H9 (cell line): ENCODE data around the gene HERPUD2. TPM values are rescaled to one million over a fixed set of nuclear protein-coding genes. Genes with fewer than 3 reads are reported as not detected.

Experiments
- DNase-seq: peaks from one replicate; pipeline ENCODE4 v3.0.0-alpha.2; 2017
- H2AFZ ChIP-seq: one replicate; pipeline ENCODE4 v1.6.1; 2013; ENCODE audit warnings: mild to moderate bottlenecking, low read length, control low read depth, moderate library complexity
- H2AK5ac ChIP-seq: 2 replicates; pipeline ENCODE4 v1.6.1; 2013; ENCODE audit warnings: low read length, control low read depth, mixed read lengths; ENCODE audit not compliant: insufficient read length
- H2BK120ac ChIP-seq: one replicate; pipeline ENCODE4 v1.6.1; 2013; ENCODE audit warnings: low read depth, mild to moderate bottlenecking, low read length, control low read depth, inconsistent platforms; ENCODE audit not compliant: poor library complexity, severe bottlenecking
- H2BK12ac ChIP-seq: 2 replicates; pipeline ENCODE4 v1.6.1; 2013; ENCODE audit warnings: low read length, control low read depth, mixed read lengths, low read depth; ENCODE audit not compliant: insufficient read length
- H2BK15ac ChIP-seq: 2 replicates; pipeline ENCODE4 v1.6.1; 2013; ENCODE audit warnings: low read depth, low read length, control low read depth
- H2BK20ac ChIP-seq: one replicate; pipeline ENCODE4 v1.6.1; 2013; ENCODE audit warnings: low read depth, mild to moderate bottlenecking, low read length, control low read depth, inconsistent platforms; ENCODE audit not compliant: poor library complexity, severe bottlenecking
- H2BK5ac ChIP-seq: 2 replicates; pipeline ENCODE4 v1.6.1; 2013; ENCODE audit warnings: low read length, control low read depth, mixed read lengths; ENCODE audit not compliant: insufficient read length
- H3K14ac ChIP-seq: 2 replicates; pipeline ENCODE4 v1.6.1; 2013; ENCODE audit warnings: low read length, control low read depth; ENCODE audit not compliant: insufficient read depth
- H3K18ac ChIP-seq: 2 replicates; pipeline ENCODE4 v1.6.1; 2013; ENCODE audit warnings: low read depth, mild to moderate bottlenecking, mixed read lengths, low read length, control low read depth; ENCODE audit not compliant: insufficient read length
- H3K23ac ChIP-seq: 2 replicates; pipeline ENCODE4 v1.6.1; 2013; ENCODE audit warnings: low read length, control low read depth, mixed read lengths, low read depth; ENCODE audit not compliant: insufficient read length
- H3K23me2 ChIP-seq: 2 replicates; pipeline ENCODE4 v1.6.1; 2013; ENCODE audit warnings: low read depth, mild to moderate bottlenecking, mixed read lengths, low read length, control low read depth; ENCODE audit not compliant: insufficient read length, poor library complexity, severe bottlenecking
- H3K27ac ChIP-seq: 2 replicates; pipeline ENCODE4 v1.5.1; 2013; ENCODE audit warnings: low read length, control low read depth, mixed read lengths, low read depth; ENCODE audit not compliant: insufficient read length
- H3K27me3 ChIP-seq: 2 replicates; pipeline ENCODE4 v1.6.1; 2013; ENCODE audit warnings: low read length, control low read depth, inconsistent platforms; ENCODE audit not compliant: insufficient read depth
- H3K4ac ChIP-seq: 2 replicates; pipeline ENCODE4 v1.6.1; 2013; ENCODE audit warnings: low read depth, mild to moderate bottlenecking, control low read depth, inconsistent platforms, low read length, moderate library complexity
- H3K4me1 ChIP-seq: 2 replicates; pipeline ENCODE4 v1.6.1; 2013; ENCODE audit warnings: low read length, control low read depth, inconsistent platforms; ENCODE audit not compliant: insufficient read depth
- H3K4me2 ChIP-seq: 2 replicates; pipeline ENCODE4 v1.6.1; 2013; ENCODE audit warnings: low read length, control low read depth, mixed read lengths; ENCODE audit not compliant: insufficient read length, insufficient read depth
- H3K56ac ChIP-seq: 2 replicates; pipeline ENCODE4 v1.6.1; 2013; ENCODE audit warnings: low read depth, mild to moderate bottlenecking, mixed read lengths, low read length, control low read depth; ENCODE audit not compliant: insufficient read length
- H3K79me1 ChIP-seq: 2 replicates; pipeline ENCODE4 v1.6.1; 2013; ENCODE audit warnings: low read depth, mild to moderate bottlenecking, moderate library complexity, low read length, control low read depth, inconsistent platforms; ENCODE audit not compliant: insufficient read depth, poor library complexity, severe bottlenecking
- H3K79me2 ChIP-seq: 2 replicates; pipeline ENCODE4 v1.6.1; 2013; ENCODE audit warnings: low read length, control low read depth, inconsistent platforms; ENCODE audit not compliant: insufficient read depth
- H3K9ac ChIP-seq: 2 replicates; pipeline ENCODE4 v1.6.1; 2013; ENCODE audit warnings: low read length, control low read depth, mixed read lengths; ENCODE audit not compliant: insufficient read length; ENCODE audit errors: extremely low read depth
- H3K9me3 ChIP-seq: one replicate; pipeline ENCODE4 v1.6.1; 2013; ENCODE audit warnings: low read depth, low read length, inconsistent platforms; ENCODE audit not compliant: control insufficient read depth
- H3T11ph ChIP-seq: one replicate; pipeline ENCODE4 v1.6.1; 2013; ENCODE audit warnings: mild to moderate bottlenecking, low read length, control low read depth, inconsistent platforms
- H4K20me1 ChIP-seq: one replicate; pipeline ENCODE4 v1.6.1; 2013; ENCODE audit not compliant: control insufficient read depth, insufficient read length, insufficient read depth
- H4K5ac ChIP-seq: 2 replicates; pipeline ENCODE4 v1.6.1; 2013; ENCODE audit warnings: low read depth, mild to moderate bottlenecking, mixed read lengths, low read length, control low read depth; ENCODE audit not compliant: insufficient read length
- H4K8ac ChIP-seq: replicated peaks from 2 replicates; pipeline ENCODE4 v1.6.1; 2013; ENCODE audit warnings: low read length, control low read depth, mixed read lengths, low read depth; ENCODE audit not compliant: insufficient read length
- H4K91ac ChIP-seq: 2 replicates; pipeline ENCODE4 v1.6.1; 2013; ENCODE audit warnings: low read depth, mild to moderate bottlenecking, moderate library complexity, mixed read lengths, low read length, control low read depth; ENCODE audit not compliant: insufficient read length
- H3K27ac Mint-ChIP-seq, 3 experiments: 2 replicates in 2 of 3; 3 replicates in 1 of 3; pipeline ENCODE4 v1.8.0; 2020 to 2021; ENCODE audit warnings: mixed read lengths in 3 of 3, mild to moderate bottlenecking in 1 of 3, moderate library complexity in 1 of 3
- H3K27me3 Mint-ChIP-seq: 2 replicates; pipeline ENCODE4 v1.8.0; 2021; ENCODE audit warnings: low read depth, mild to moderate bottlenecking, moderate library complexity, mixed read lengths
- H3K36me3 Mint-ChIP-seq, 3 experiments: 2 replicates in 2 of 3; 3 replicates in 1 of 3; pipeline ENCODE4 v1.8.0; 2020 to 2021; ENCODE audit warnings: low read depth in 3 of 3, mixed read lengths in 3 of 3; ENCODE audit not compliant: insufficient read depth in 1 of 3
- H3K4me1 Mint-ChIP-seq, 2 experiments: 2 replicates each; pipeline ENCODE4 v1.8.0; 2020; ENCODE audit warnings: mixed read lengths in 2 of 2
- H3K4me3 Mint-ChIP-seq, 2 experiments: 2 replicates in 1 of 2; 3 replicates in 1 of 2; pipeline ENCODE4 v1.8.0; 2020 to 2021; ENCODE audit warnings: mild to moderate bottlenecking in 2 of 2, mixed read lengths in 2 of 2, moderate library complexity in 1 of 2
- H3K9me3 Mint-ChIP-seq, 2 experiments: 2 replicates in 1 of 2; 3 replicates in 1 of 2; pipeline ENCODE4 v1.8.0; 2020; ENCODE audit warnings: mild to moderate bottlenecking in 2 of 2, mixed read lengths in 2 of 2, moderate library complexity in 1 of 2
- WGBS: extraction: QIAGEN DNeasy Blood & Tissue Kit; methylation state at CpG from one replicate; pipeline ENCODE4 v1.1.7; 2013; ENCODE audit warnings: missing lambda C conversion rate, low lambda C conversion rate, mixed read lengths; ENCODE audit not compliant: insufficient read length; ENCODE audit errors: extremely low coverage; 5-methylcytosine and 5-hydroxymethylcytosine counted together
- total RNA-seq: library from RNA; stranded (reverse); gene quantifications from 2 replicates; pipeline ENCODE4 v1.2.1, GENCODE V29; 2021
- TF ChIP-seq, protein P1 (sequence below): fragments of 200-600 bp; sonication (generic); conservative IDR thresholded peaks from 3 replicates; pipeline ENCODE4 v1.8.0; 2021; ENCODE audit warnings: antibody characterized with exemption, mild to moderate bottlenecking

Gene HERPUD2
- total RNA-seq, 1 experiment from 2014 or later = 17.0 TPM

DNA sequence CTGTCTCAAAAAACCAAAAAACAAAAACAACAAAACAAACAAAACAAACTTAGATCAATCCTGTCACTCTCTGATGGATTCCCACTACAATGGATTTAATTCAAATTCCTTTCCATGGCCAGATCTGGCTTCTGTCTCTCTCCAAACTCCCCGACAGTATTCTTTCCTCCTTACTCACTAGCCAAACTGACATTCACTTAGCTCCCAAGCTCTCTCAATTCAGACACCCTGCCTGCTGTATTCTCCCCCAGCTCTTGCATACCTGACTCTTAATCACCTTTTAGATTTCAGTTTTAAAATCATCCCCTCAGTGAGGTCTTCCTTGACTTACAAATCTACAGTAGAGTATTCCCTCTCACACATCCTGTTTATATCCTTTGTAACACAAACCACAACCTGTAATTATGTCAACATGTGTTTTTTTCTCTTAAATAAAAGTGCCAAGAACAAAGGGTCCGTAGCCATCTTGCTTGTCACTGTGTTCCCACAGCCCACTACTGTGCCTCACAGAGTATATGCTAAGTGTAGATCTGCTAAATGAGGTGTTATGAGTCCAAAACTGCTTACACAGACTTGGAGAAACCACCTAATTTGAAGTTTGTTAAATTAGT lies 14.4 kb downstream of the HERPUD2 start:
- H3K4me3 Mint-ChIP-seq = no peak overlapping the region
- Histone ChIP-seq H2BK15ac (no peak overlapping the region), H2BK120ac (no peak overlapping the region), H3K79me2 (no peaks in the 10 kb centered on the region; the same call in 1 of the 2 replicates), H3K4me1 (peaks cover 5% of the 10 kb centered on the region; the same call in 1 of the 2 replicates), H3T11ph (no peak overlapping the region), H3K9ac (no peak overlapping the region), H3K4me2 (no peak overlapping the region), H2BK20ac (no peak overlapping the region), H3K18ac (no peak overlapping the region), H4K8ac (no peak overlapping the region), H3K4ac (no peak overlapping the region), H3K9me3 (no peaks in the 10 kb centered on the region), H2BK5ac (no peak overlapping the region), H3K27ac (no peak overlapping the region), H3K56ac (no peak overlapping the region), H3K14ac (no peak overlapping the region), H2AK5ac (no peak overlapping the region), H3K79me1 (peaks cover 10% of the 10 kb centered on the region), H4K20me1 (no peaks in the 10 kb centered on the region), H3K23ac (no peak overlapping the region), H2AFZ (no peak overlapping the region), H4K91ac (no peak overlapping the region), H2BK12ac (no peak overlapping the region), H3K27me3 (no peaks in the 10 kb centered on the region), H4K5ac (no peak overlapping the region), H3K23me2 (no peaks in the 10 kb centered on the region)
- H3K9me3 Mint-ChIP-seq = no peaks in the 10 kb centered on the region
- H3K27ac Mint-ChIP-seq = peak overlapping the region; percentile 14 to 93 (median 15)
- no CpG with 5 or more reads among the region's 2 CpGs for WGBS
- H3K36me3 Mint-ChIP-seq = peaks cover 5 to 13% (median 11%) of the 10 kb centered on the region in 3 experiments; a peak in 6 of 7 replicates
- no peaks in the 10 kb centered on the region for H3K27me3 Mint-ChIP-seq
- peaks cover 23 to 30% of the 10 kb centered on the region in 2 experiments for H3K4me1 Mint-ChIP-seq
- TF ChIP-seq, protein P1, sequence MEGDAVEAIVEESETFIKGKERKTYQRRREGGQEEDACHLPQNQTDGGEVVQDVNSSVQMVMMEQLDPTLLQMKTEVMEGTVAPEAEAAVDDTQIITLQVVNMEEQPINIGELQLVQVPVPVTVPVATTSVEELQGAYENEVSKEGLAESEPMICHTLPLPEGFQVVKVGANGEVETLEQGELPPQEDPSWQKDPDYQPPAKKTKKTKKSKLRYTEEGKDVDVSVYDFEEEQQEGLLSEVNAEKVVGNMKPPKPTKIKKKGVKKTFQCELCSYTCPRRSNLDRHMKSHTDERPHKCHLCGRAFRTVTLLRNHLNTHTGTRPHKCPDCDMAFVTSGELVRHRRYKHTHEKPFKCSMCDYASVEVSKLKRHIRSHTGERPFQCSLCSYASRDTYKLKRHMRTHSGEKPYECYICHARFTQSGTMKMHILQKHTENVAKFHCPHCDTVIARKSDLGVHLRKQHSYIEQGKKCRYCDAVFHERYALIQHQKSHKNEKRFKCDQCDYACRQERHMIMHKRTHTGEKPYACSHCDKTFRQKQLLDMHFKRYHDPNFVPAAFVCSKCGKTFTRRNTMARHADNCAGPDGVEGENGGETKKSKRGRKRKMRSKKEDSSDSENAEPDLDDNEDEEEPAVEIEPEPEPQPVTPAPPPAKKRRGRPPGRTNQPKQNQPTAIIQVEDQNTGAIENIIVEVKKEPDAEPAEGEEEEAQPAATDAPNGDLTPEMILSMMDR = no peak
- DNase-seq = no peak
